HepG2 (cell line): ENCODE measurements around the gene PLSCR5. TPM values are rescaled to one million over a fixed set of nuclear protein-coding genes. Genes with fewer than 3 reads are reported as not detected.

ENCODE experiments used
- AKNA ChIP-seq: sonication (generic); formaldehyde crosslinking; IDR thresholded peaks from 2 replicates; pipeline ENCODE4 v1.4.0; 2020; ENCODE audit warnings: missing genetic modification reagents, borderline replicate concordance
- CBX2 ChIP-seq, 2 experiments: fragments of 200-600 bp in 1 of 2; sonication (generic); formaldehyde crosslinking in 1 of 2; IDR thresholded peaks; 2 replicates each; pipeline versions ENCODE4 v1.7.0 to v1.8.1; 2018 to 2022; ENCODE audit warnings: low read depth in 2 of 2, low read length in 1 of 2, mild to moderate bottlenecking in 1 of 2, missing genetic modification reagents in 1 of 2
- CEBPB ChIP-seq: IDR thresholded peaks from 2 replicates; pipeline ENCODE4 v1.6.1; 2011; ENCODE audit warnings: low read depth, low read length, improper control_type of control experiment, borderline replicate concordance
- FOXK1 ChIP-seq: sonication (generic); formaldehyde crosslinking; IDR thresholded peaks from 2 replicates; pipeline ENCODE4 v1.4.0; 2020; ENCODE audit warnings: low read depth, missing genetic modification reagents, borderline replicate concordance
- GATAD2A ChIP-seq: IDR thresholded peaks from 2 replicates; pipeline ENCODE4 v1.6.1; 2016
- JUNB ChIP-seq: sonication (generic); formaldehyde crosslinking; IDR thresholded peaks from 2 replicates; pipeline ENCODE4 v1.8.0; 2022; ENCODE audit warnings: missing genetic modification reagents, mild to moderate bottlenecking, borderline replicate concordance
- KDM4B ChIP-seq: sonication (generic); formaldehyde crosslinking; IDR thresholded peaks from 2 replicates; pipeline ENCODE4 v1.4.0; 2020; ENCODE audit warnings: missing genetic modification reagents
- MAFF ChIP-seq: IDR thresholded peaks from 2 replicates; pipeline ENCODE4 v1.6.1; 2011; ENCODE audit warnings: low read depth, low read length, improper control_type of control experiment
- MEF2D ChIP-seq: sonication (generic); formaldehyde crosslinking; IDR thresholded peaks from 2 replicates; pipeline ENCODE4 v1.5.1; 2020; ENCODE audit warnings: mild to moderate bottlenecking, missing genetic modification reagents
- MZF1 ChIP-seq: sonication (generic); formaldehyde crosslinking; IDR thresholded peaks from 2 replicates; pipeline ENCODE4 v1.8.1; 2023; ENCODE audit warnings: mild to moderate bottlenecking, missing genetic modification reagents, borderline replicate concordance
- NCOA2 ChIP-seq: sonication (generic); formaldehyde crosslinking; IDR thresholded peaks from 2 replicates; pipeline ENCODE4 v1.8.0; 2022; ENCODE audit warnings: inconsistent platforms
- PHF21A ChIP-seq: sonication (generic); formaldehyde crosslinking; IDR thresholded peaks from 2 replicates; pipeline ENCODE4 v1.5.0; 2020; ENCODE audit warnings: mild to moderate bottlenecking, missing genetic modification reagents
- POGZ ChIP-seq: sonication (generic); formaldehyde crosslinking; IDR thresholded peaks from 2 replicates; pipeline ENCODE4 v1.4.0; 2020; ENCODE audit warnings: mild to moderate bottlenecking, missing genetic modification reagents
- PTBP1 ChIP-seq: fragments of 200-400 bp; formaldehyde crosslinking; IDR thresholded peaks from 2 replicates; pipeline ENCODE4 v1.6.1; 2018; ENCODE audit warnings: low read length, low read depth; ENCODE audit not compliant: poor library complexity, severe bottlenecking
- SRSF4 ChIP-seq: fragments of 200-400 bp; formaldehyde crosslinking; IDR thresholded peaks from one replicate; pipeline ENCODE4 v1.6.1; 2018; ENCODE audit warnings: mild to moderate bottlenecking, low read depth, low read length, moderate library complexity; ENCODE audit not compliant: poor library complexity, severe bottlenecking
- TFAP4 ChIP-seq: sonication (generic); IDR thresholded peaks from 2 replicates; pipeline ENCODE4 v1.6.1; 2016; ENCODE audit warnings: low read depth, borderline replicate concordance
- XBP1 ChIP-seq: sonication (generic); formaldehyde crosslinking; IDR thresholded peaks from 2 replicates; pipeline ENCODE4 v1.5.0; 2020; ENCODE audit warnings: missing genetic modification reagents
- ZNF225 ChIP-seq: sonication (generic); formaldehyde crosslinking; IDR thresholded peaks from 2 replicates; pipeline ENCODE4 v1.4.0; 2020; ENCODE audit warnings: mild to moderate bottlenecking, missing genetic modification reagents
- ZNF251 ChIP-seq: sonication (generic); formaldehyde crosslinking; IDR thresholded peaks from 2 replicates; pipeline ENCODE4 v1.9.0; 2021; ENCODE audit warnings: mild to moderate bottlenecking, missing genetic modification reagents
- ZNF30 ChIP-seq: sonication (generic); formaldehyde crosslinking; IDR thresholded peaks from 2 replicates; pipeline ENCODE4 v1.5.0; 2020; ENCODE audit warnings: mild to moderate bottlenecking, missing genetic modification reagents
- ZNF331 ChIP-seq: sonication (generic); formaldehyde crosslinking; IDR thresholded peaks from 2 replicates; pipeline ENCODE4 v1.4.0; 2020; ENCODE audit warnings: missing genetic modification reagents
- ZNF543 ChIP-seq: sonication (generic); formaldehyde crosslinking; IDR thresholded peaks from 2 replicates; pipeline ENCODE4 v1.4.0; 2020; ENCODE audit warnings: mild to moderate bottlenecking, missing genetic modification reagents
- polyA plus RNA-seq, 8 experiments: library from polyadenylated mRNA; depleted of rRNA in 3 of 8; stranded (reverse) in 7 of 8; unstranded in 1 of 8; fragments of >200 nt; fragmentation: Illumina TruSeq in 4 of 8; extraction: Trizol in 4 of 8; gene quantifications; 2 replicates each; pipeline versions ENCODE4 v1.2.1 to v1.2.3, GENCODE V29; 2011 to 2016; ENCODE audit warnings: low read depth in 4 of 8, missing spikeins in 1 of 8, mixed read lengths in 1 of 8; ENCODE audit not compliant: insufficient read depth in 1 of 8
- total RNA-seq, 5 experiments: library from RNA; depleted of rRNA; stranded (reverse); fragments of >200 nt; fragmentation: Illumina TruSeq; extraction: Trizol; gene quantifications; 2 replicates each; pipeline ENCODE4 v1.2.3, GENCODE V29; 2016; ENCODE audit warnings: low read depth in 1 of 5
- TF ChIP-seq, protein P1 (sequence below): IDR thresholded peaks from 2 replicates; pipeline ENCODE4 v1.6.1; 2016

PLSCR5 gene
- total and polyA plus RNA-seq, 2 of the 13 experiments (the other 11 are each of a cell fraction or from before 2014, with no cell fraction given), result 0.50 TPM; not detected in 1

DNA sequence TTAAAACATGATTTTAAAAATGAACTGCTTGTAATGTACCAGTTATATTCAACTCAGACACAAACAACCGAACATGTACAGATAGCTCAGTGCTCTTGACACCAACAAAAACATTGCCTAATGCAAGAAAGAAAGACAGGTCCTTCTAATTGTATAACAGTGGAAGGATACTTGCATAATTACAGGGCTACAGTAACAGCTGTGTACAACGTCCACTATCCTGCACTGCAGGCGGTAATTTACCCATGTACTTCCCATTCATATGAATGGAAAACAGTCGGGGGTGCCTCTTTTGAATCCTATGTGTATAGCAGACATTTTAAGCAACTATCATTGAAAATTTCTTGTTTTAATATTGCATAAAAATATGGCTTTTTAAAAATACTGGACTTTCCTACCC lies 41.1 kb upstream of the PLSCR5 start (continued):
- TF ChIP-seq ZNF251 (CRISPR knock-in tag) (no peak), AKNA (no peak), TFAP4 (peak; percentile 67), ZNF331 (CRISPR knock-in tag) (no peak), ZNF225 (CRISPR knock-in tag) (no peak), GATAD2A (CRISPR knock-in tag) (peak; percentile 50; the same call in 1 of the 2 replicates), JUNB (CRISPR knock-in tag) (no peak), POGZ (CRISPR knock-in tag) (peak; percentile 24; the same call in 1 of the 2 replicates), SRSF4 (no peak), MZF1 (no peak), CEBPB (peak; percentile 69; the same call in 1 of the 2 replicates), PHF21A (CRISPR knock-in tag) (no peak), NCOA2 (CRISPR knock-in tag) (no peak), MAFF (no peak), PTBP1 (no peak), XBP1 (CRISPR knock-in tag) (no peak), MEF2D (no peak), KDM4B (CRISPR knock-in tag) (no peak), ZNF543 (CRISPR knock-in tag) (no peak), ZNF30 (CRISPR knock-in tag) (no peak), FOXK1 (CRISPR knock-in tag) (0 out of 2 replicates have a peak, but pooled peaks have one; percentile 20), CBX2 (IDR thresholded peaks at IDR 0.05; ENCODE audit: low read depth, low read length) (no peak), CBX2 (CRISPR knock-in tag; IDR thresholded peaks at IDR 0.05; ENCODE audit: low read depth) (no peak)
- TF ChIP-seq, protein P1, sequence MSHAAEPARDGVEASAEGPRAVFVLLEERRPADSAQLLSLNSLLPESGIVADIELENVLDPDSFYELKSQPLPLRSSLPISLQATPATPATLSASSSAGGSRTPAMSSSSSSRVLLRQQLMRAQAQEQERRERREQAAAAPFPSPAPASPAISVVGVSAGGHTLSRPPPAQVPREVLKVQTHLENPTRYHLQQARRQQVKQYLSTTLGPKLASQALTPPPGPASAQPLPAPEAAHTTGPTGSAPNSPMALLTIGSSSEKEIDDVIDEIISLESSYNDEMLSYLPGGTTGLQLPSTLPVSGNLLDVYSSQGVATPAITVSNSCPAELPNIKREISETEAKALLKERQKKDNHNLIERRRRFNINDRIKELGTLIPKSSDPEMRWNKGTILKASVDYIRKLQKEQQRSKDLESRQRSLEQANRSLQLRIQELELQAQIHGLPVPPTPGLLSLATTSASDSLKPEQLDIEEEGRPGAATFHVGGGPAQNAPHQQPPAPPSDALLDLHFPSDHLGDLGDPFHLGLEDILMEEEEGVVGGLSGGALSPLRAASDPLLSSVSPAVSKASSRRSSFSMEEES (CRISPR knock-in tag), result no peak
